Activated naive CD8-positive, alpha-beta T cell (primary cell): ENCODE measurements around the gene LRRC4C.

Source experiments
- H3K27ac Mint-ChIP-seq: one replicate; pipeline ENCODE4 v1.8.0; 2021; ENCODE audit warnings: mixed read lengths
- H3K27me3 Mint-ChIP-seq: one replicate; pipeline ENCODE4 v1.8.0; 2021; ENCODE audit warnings: mixed read lengths
- H3K36me3 Mint-ChIP-seq: one replicate; pipeline ENCODE4 v1.8.0; 2021; ENCODE audit warnings: mixed read lengths
- H3K4me1 Mint-ChIP-seq: one replicate; pipeline ENCODE4 v1.8.0; 2021; ENCODE audit warnings: low read depth, mixed read lengths
- H3K4me3 Mint-ChIP-seq: one replicate; pipeline ENCODE4 v1.8.0; 2021; ENCODE audit warnings: mild to moderate bottlenecking, mixed read lengths
- H3K9me3 Mint-ChIP-seq: one replicate; pipeline ENCODE4 v1.8.0; 2021; ENCODE audit warnings: low read depth, mixed read lengths

Gene LRRC4C

GRCh38 chr11:41398175-41398574 is 61.3 kb downstream of the LRRC4C start:
- Mint-ChIP-seq H3K27ac (no peak overlapping the region), H3K4me1 (no peaks in the 10 kb centered on the region), H3K4me3 (no peak overlapping the region), H3K9me3 (peaks cover 9% of the 10 kb centered on the region), H3K36me3 (no peaks in the 10 kb centered on the region), H3K27me3 (no peaks in the 10 kb centered on the region)

DNA sequence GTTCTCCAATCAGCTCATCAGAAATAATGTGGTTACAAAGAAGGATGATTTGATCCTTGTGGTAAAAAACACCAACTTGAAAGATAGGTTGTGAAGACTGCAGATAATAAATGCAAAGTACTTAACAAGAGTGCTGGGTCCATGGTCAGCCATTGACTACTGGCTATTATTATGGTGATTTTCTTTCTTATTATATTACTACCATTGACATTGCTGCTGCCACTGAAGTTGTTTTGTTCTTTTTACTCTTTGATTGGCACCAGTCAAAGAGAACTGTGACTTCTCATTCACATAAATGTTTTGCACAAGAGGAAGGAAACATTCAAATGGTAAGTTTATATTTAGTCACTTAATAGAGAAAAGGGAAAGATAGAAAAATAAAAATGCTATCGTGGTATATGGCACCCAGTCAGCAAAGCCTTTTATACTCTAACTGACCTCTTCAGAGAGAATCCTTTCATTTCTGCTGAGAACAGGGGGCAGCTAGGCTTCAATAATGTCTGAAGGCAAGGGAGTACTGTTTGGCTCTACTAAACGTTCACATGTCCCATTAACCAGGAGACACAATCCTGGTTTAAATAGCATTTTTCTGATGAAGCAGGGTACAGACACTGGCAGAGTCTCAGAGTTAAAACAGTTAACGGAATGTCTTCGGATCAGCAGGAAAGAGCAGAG is 64.8 kb downstream of the LRRC4C start:
- Mint-ChIP-seq H3K27ac (no peak overlapping the region), H3K4me3 (no peak overlapping the region), H3K36me3 (no peaks in the 10 kb centered on the region), H3K27me3 (no peaks in the 10 kb centered on the region), H3K9me3 (peaks cover 18% of the 10 kb centered on the region), H3K4me1 (no peaks in the 10 kb centered on the region)

- H3K4me3 Mint-ChIP-seq: no peak overlapping the region
- no peaks in the 10 kb centered on the region for H3K4me1 Mint-ChIP-seq
- no peak overlapping the region for H3K27ac Mint-ChIP-seq
- peaks cover 25% of the 10 kb centered on the region for H3K9me3 Mint-ChIP-seq
- no peaks in the 10 kb centered on the region for H3K36me3 Mint-ChIP-seq
- H3K27me3 Mint-ChIP-seq: no peaks in the 10 kb centered on the region
Measured at GRCh38 chr11:41392596-41392995, 66.9 kb downstream of the LRRC4C start.

DNA sequence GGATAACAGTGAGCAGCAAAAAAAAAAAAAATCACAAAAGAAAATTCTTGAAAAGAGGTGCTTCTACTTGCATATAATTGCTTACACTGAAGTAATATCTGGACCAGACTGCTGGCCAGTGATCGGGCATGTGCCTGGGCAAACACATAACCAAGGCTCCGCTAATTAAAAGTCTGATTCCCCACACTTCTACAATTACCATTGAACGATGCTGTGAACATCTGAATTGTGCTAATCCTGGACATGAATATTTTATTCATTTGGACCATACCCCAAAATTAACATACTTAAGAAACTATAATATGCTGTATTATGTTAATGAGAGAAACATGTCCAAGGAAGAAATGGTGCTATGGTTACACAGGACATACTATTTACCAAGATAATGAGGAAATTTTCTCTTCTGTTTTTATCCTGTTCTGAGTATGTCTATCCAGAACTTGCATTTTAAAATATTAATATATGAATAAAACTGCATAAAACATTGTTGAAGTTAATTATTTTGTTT is 69.8 kb downstream of the LRRC4C start:
- no peaks in the 10 kb centered on the region for H3K36me3 Mint-ChIP-seq
- no peaks in the 10 kb centered on the region for H3K4me1 Mint-ChIP-seq
- H3K27me3 Mint-ChIP-seq: no peaks in the 10 kb centered on the region
- H3K4me3 Mint-ChIP-seq: no peak overlapping the region
- H3K27ac Mint-ChIP-seq: no peak overlapping the region
- peaks cover 23% of the 10 kb centered on the region for H3K9me3 Mint-ChIP-seq

- Mint-ChIP-seq H3K27ac (no peak overlapping the region), H3K27me3 (no peaks in the 10 kb centered on the region), H3K36me3 (no peaks in the 10 kb centered on the region), H3K4me3 (no peak overlapping the region), H3K9me3 (peaks cover 17% of the 10 kb centered on the region), H3K4me1 (no peaks in the 10 kb centered on the region)
Measured at GRCh38 chr11:41384329-41384728, 75.1 kb downstream of the LRRC4C start.

GRCh38 chr11:41383768-41384167 is 75.7 kb downstream of the LRRC4C start:
- no peak overlapping the region for H3K4me3 Mint-ChIP-seq
- H3K4me1 Mint-ChIP-seq: no peaks in the 10 kb centered on the region
- H3K27me3 Mint-ChIP-seq: no peaks in the 10 kb centered on the region
- no peak overlapping the region for H3K27ac Mint-ChIP-seq
- H3K9me3 Mint-ChIP-seq: peaks cover 17% of the 10 kb centered on the region
- H3K36me3 Mint-ChIP-seq: no peaks in the 10 kb centered on the region

GRCh38 chr11:41382927-41383326 is 76.5 kb downstream of the LRRC4C start:
- Mint-ChIP-seq H3K4me1 (no peaks in the 10 kb centered on the region), H3K27ac (no peak overlapping the region), H3K4me3 (no peak overlapping the region), H3K9me3 (peaks cover 10% of the 10 kb centered on the region), H3K36me3 (no peaks in the 10 kb centered on the region), H3K27me3 (no peaks in the 10 kb centered on the region)

DNA sequence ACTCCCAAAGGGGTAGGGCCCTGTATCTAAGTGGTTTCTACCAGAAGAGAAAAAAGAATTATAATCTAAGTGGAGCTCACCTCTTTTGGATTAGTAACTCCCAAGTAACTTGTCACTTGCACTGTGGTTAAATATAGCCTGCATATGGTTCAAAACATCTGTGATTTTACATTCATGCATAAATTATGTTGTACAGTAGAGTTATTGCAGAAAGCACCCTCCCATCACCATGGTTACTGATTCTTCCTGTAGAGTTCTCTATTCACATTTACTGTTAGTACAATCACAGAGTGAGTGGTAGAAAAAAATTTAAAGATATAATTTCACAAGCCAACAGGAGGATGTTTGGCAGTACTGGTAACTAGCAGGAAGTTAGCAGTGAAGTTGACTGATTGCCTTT is 80.4 kb downstream of the LRRC4C start:
- Mint-ChIP-seq H3K36me3 (no peaks in the 10 kb centered on the region), H3K27ac (no peak overlapping the region), H3K4me1 (no peaks in the 10 kb centered on the region), H3K27me3 (no peaks in the 10 kb centered on the region), H3K9me3 (peaks cover 9% of the 10 kb centered on the region), H3K4me3 (no peak overlapping the region)

DNA sequence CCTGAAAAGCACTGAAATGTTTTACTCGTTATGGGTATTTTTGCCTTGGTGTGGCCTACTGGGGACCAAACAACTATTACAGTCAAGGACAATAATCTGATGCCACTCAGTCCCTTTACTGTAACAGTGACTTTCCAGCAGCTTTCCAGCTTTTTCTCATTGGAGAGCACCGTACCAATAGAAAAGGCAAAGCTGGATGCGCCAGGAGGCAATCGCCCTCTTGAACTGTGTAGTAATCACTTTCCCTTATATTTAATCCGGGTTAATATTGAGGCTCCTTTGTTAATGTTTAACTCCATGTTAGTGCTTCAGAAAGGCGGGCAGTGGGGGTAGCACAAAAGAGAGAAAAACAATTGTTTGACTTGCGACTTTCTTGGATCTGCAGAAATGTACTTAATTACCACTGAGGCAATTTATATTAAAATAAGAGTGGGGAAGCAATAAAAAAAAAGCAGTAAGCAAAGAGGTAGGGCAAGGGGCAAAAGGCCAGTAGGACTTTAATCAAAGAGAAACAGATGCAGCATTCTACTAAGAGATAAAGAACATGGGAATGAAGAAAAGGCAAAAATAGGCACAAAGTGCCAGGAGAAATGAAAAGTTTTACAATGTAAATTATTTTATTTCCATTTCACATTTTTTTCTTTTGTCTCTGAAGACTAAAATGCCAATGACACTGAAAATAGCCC is 81.6 kb downstream of the LRRC4C start:
- peaks cover 4% of the 10 kb centered on the region for H3K9me3 Mint-ChIP-seq
- no peak overlapping the region for H3K4me3 Mint-ChIP-seq
- H3K4me1 Mint-ChIP-seq: no peaks in the 10 kb centered on the region
- H3K36me3 Mint-ChIP-seq: no peaks in the 10 kb centered on the region
- H3K27me3 Mint-ChIP-seq: no peaks in the 10 kb centered on the region
- no peak overlapping the region for H3K27ac Mint-ChIP-seq

GRCh38 chr11:41351825-41352224 is 107.6 kb downstream of the LRRC4C start:
- H3K4me1 Mint-ChIP-seq: no peaks in the 10 kb centered on the region
- H3K27ac Mint-ChIP-seq: no peak overlapping the region
- H3K9me3 Mint-ChIP-seq: peaks cover 18% of the 10 kb centered on the region
- H3K36me3 Mint-ChIP-seq: no peaks in the 10 kb centered on the region
- H3K4me3 Mint-ChIP-seq: no peak overlapping the region
- no peaks in the 10 kb centered on the region for H3K27me3 Mint-ChIP-seq

GRCh38 chr11:41346042-41346441 is 113.4 kb downstream of the LRRC4C start:
- no peaks in the 10 kb centered on the region for H3K4me1 Mint-ChIP-seq
- no peak overlapping the region for H3K4me3 Mint-ChIP-seq
- H3K36me3 Mint-ChIP-seq: no peaks in the 10 kb centered on the region
- no peaks in the 10 kb centered on the region for H3K27me3 Mint-ChIP-seq
- H3K27ac Mint-ChIP-seq: no peak overlapping the region
- peaks cover 31% of the 10 kb centered on the region for H3K9me3 Mint-ChIP-seq

DNA sequence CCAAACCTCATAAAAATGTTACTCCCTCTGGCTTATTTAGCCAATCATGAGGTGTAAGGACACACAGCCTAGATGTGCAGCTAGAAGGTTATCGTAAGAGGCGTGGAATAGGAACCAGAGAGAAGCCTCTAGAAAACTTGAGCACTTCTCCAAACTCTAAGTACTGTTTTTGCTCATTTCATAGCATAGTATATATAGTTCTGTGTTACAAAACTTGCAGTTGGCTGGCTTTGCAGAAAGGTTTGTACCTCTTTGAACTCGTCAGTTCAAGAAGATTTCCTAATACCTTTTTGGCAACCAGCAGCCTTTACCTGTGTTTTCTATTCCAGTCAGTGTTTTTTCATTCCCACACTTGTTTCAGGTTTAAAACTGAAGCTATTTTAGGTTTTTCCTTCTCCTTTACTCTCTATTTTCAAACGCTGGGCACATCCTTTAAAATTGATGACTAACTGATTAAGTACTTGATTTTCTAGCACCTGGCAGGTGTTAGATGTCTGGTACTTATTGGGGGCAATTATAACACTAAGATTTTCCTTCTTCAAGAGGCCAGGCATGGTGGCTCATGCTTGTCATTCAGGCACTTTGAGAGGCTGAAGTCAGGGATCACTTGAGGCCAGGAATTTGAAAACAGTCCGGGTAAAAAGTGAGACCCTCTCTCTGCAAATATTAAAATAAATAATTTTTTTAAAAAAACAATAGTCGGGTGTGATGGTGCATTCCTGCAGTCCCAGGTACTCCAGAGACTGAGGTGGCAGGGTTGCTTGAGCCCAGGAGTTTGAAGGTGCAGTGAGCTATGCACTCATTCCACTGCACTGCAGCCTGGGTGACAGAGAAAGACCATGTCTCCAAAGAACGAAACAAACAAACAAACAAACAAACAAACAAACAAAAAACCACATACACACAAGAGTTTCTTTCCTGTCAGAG is 125.2 kb downstream of the LRRC4C start:
- Mint-ChIP-seq H3K27me3 (no peaks in the 10 kb centered on the region), H3K36me3 (no peaks in the 10 kb centered on the region), H3K27ac (no peak overlapping the region)

DNA sequence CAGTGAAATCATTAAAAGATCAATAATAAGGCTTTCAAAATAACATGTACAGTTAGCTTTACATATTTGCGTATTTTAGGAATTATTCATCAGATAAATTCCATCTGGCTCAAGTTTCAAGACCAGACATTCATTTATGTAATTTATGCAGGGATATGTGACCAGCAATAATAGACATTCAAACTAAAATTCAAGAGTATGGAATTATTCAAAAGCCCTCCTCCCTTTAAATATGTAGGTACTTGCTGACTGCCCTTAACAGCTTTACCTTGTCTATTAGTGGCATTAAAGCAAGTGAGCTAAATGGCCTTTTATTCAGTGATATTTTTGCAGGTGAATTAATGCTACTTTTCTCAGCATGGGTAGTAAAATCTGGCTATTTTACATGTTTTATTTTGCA is 126.1 kb downstream of the LRRC4C start:
- Mint-ChIP-seq H3K27me3 (no peaks in the 10 kb centered on the region), H3K4me3 (no peak overlapping the region), H3K27ac (no peak overlapping the region), H3K36me3 (no peaks in the 10 kb centered on the region), H3K9me3 (peaks cover 13% of the 10 kb centered on the region), H3K4me1 (no peaks in the 10 kb centered on the region)

More for the DNA sequence above, 125.2 kb downstream of the LRRC4C start:
- peaks cover 10% of the 10 kb centered on the region for H3K9me3 Mint-ChIP-seq
- H3K4me1 Mint-ChIP-seq: no peaks in the 10 kb centered on the region
- no peak overlapping the region for H3K4me3 Mint-ChIP-seq

GRCh38 chr11:41328324-41328723 is 131.1 kb downstream of the LRRC4C start:
- H3K27me3 Mint-ChIP-seq: no peaks in the 10 kb centered on the region
- no peaks in the 10 kb centered on the region for H3K36me3 Mint-ChIP-seq
- no peaks in the 10 kb centered on the region for H3K4me1 Mint-ChIP-seq
- no peak overlapping the region for H3K4me3 Mint-ChIP-seq
- no peak overlapping the region for H3K27ac Mint-ChIP-seq
- H3K9me3 Mint-ChIP-seq: peaks cover 8% of the 10 kb centered on the region

GRCh38 chr11:41323446-41323845 is 136.0 kb downstream of the LRRC4C start:
- Mint-ChIP-seq H3K36me3 (no peaks in the 10 kb centered on the region), H3K27me3 (no peaks in the 10 kb centered on the region), H3K4me3 (no peak overlapping the region), H3K9me3 (peaks cover 3% of the 10 kb centered on the region), H3K4me1 (no peaks in the 10 kb centered on the region), H3K27ac (no peak overlapping the region)
